GF-D8 (cell line): ENCODE data around the gene TEK.

Experiments used
- DNase-seq: peaks from one replicate; lab custom pipeline; 2025; lab: John Stamatoyannopoulos, UW

TEK gene

DNA sequence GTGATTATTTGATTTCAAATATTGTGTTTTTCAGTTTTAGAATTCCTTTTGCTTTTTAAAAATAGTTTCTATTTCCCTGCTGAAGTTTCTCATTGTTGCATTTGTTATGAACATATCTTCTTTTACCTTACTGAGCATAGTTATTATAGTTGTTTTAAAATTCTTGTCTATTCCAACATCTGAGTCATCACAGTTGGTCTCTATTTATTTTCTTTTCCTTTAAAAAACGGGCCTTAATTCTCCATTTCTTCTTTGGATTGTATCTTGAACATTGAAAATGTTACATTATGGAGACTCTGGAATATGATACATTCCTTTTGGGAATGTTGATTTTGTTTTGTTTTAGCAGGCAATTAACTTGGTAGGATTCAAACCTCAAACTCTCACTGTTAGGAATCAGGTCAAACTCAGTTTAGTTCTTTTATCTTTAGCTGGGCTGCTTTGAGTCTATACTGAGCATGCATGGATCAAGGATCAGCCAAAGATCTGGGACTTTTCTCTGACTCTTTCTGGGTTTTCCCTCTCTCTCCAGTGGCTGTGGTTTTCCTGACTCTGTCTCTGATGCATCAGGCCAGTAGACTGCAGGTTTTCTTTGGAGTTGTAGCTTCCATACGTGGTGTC, 70.3 kb downstream of the TEK start:
- no peak for DNase-seq

DNA sequence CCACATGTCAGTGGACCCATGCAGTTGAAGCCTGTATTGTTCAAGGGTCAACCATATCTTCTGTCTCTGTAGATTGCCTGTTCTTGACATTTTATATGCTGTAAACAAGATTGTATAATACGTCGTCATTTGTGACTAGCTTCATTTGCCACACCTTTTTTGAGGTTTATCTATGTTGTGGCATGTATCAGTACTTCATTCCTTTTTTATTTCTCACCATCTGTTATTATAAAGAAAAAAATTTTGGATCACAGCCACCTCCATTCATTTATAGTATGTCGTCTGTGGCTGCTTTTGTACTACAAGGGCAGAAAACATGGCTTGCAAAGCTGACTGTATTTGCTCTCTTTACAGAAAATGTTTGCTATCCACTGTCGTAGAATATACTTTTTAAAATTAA, 72.4 kb downstream of the TEK start:
- no peak for DNase-seq

GRCh38 chr9:27182421-27182820, 73.4 kb downstream of the TEK start:
- no peak for DNase-seq

DNA sequence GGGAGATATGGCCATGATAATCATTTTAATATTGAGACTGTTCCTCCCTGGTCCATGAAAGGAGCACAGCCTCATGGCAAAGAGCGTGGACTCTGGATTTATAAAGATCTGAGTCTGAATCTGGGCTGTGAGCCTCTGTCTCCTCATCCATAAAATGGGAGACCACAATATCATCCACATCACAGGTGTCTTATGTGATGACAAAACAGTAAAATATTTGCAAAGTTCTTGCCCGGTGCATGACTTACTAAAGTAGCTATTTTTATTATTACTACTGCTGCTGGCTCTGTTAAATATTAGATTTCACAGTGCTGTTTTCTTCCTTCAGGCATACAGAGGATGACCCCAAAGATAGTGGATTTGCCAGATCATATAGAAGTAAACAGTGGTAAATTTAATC, 74.1 kb downstream of the TEK start:
- DNase-seq, result no peak

DNA sequence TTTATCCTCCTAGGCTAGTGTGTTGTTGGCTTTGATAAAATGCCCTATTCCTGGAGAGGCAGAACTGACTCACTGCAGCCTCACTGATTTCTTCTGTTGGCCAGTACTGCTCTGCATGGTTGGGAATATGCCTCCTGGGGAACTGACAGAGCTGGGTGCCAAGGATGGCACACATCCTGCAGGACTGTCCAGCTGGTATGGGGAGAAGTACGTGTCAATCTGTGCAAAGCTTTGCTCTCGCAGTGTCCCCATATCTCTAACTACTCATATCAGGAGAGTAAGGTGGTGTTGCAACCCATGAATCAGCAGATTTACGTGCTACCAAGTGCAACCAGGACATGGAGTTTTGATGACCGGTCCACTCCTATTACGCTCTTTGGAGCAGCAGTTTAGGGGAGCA, 74.7 kb downstream of the TEK start:
- DNase-seq, result no peak

GRCh38 chr9:27184556-27185351, 75.7 kb downstream of the TEK start:
- peak; percentile 5 for DNase-seq

GRCh38 chr9:27188426-27188825, 79.4 kb downstream of the TEK start:
- no peak for DNase-seq

GRCh38 chr9:27189426-27189825, 80.4 kb downstream of the TEK start:
- DNase-seq, result no peak

DNA sequence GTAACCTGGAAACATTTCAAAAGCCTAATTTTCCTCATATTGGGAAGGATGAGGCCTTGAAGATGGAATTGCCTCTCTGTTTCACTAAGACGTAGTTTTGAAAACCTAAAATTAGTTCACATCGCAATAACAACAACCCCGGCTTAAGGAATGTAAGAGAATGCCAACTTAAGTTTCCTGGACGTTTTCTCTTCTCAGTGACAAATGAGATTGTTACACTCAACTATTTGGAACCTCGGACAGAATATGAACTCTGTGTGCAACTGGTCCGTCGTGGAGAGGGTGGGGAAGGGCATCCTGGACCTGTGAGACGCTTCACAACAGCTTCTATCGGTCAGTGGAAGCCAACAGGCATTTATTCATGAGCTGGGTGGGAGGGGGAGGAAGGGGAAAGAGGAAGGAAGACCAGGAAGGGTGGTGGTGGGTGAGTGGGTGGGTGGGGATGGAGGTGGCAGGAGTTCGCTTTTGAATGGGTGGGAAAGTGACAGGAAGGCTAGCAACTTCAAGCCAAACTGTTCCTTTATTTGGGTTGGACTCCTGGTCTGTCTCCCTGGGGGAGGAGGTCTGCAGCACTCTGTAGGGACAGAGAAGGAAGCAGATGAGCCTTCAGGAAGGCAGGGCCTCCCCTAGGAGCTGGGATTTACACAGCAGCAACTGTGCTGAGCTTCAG, 83.4 kb downstream of the TEK start:
- no peak for DNase-seq

DNA sequence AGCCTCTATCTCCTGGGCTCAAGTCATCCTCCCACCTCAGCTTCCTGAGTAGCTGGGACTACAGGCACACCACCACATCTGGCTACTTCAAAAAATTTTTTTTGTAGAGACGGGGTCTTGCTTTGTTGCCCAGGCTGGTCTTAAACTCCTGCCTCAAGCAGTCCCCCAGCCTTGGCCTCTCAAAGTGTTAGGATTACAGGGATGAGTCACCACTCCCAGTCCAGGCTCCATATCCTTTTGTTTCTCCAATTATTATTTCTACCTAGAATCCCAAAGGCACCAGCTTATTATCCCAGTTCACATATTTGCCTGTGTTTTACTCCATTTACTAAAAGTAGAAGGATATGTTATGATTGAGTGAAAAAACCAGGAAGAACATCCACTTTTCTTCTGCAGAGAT, 84.9 kb downstream of the TEK start:
- no peak for DNase-seq

GRCh38 chr9:27194401-27195091, 85.5 kb downstream of the TEK start:
- no peak for DNase-seq

DNA sequence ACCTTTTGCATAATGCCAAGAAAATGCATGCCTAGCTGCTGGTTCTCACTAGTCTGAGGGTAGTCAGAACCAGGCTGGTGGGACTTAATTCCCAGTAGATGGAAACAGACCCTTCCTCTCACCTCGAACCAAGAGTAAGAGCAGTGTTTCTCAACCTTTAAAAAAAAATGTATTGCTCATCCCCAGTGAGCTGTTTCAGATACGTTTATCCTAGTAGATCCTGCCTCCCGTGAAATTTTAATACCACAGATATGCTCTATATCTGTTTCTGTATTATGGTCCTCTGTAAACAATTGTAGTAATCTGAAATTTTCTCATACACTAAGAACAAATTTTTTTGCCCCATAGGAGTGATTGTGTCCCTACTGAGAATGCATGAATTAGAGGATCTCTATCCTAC, 86.2 kb downstream of the TEK start:
- no peak for DNase-seq

- DNase-seq, result no peak
Observed at GRCh38 chr9:27196383-27196782, 87.4 kb downstream of the TEK start.

GRCh38 chr9:27198190-27198589, 89.2 kb downstream of the TEK start:
- no peak for DNase-seq

- DNase-seq, result no peak
Observed at GRCh38 chr9:27202056-27202455, 93.0 kb downstream of the TEK start.

- DNase-seq, result no peak
Observed at GRCh38 chr9:27203783-27204182, 94.8 kb downstream of the TEK start.

DNA sequence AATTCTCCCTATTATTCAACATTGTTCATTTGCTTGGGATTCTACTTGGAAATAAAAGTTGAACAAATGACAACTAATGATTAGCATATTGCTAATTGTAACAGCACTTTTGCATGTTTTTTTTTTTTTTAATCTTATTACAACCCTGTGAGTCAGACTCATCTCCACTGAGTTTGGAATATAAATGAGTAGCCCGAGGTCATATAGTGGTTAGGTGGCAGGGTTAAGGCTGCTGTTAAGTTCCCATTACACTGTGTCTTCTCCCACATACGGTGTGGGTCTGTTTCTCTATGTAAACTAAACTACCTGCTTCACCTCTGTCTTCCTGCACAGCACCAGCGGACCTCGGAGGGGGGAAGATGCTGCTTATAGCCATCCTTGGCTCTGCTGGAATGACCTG, 95.6 kb downstream of the TEK start:
- no peak for DNase-seq

GRCh38 chr9:27205198-27205597, 96.2 kb downstream of the TEK start:
- no peak for DNase-seq

DNA sequence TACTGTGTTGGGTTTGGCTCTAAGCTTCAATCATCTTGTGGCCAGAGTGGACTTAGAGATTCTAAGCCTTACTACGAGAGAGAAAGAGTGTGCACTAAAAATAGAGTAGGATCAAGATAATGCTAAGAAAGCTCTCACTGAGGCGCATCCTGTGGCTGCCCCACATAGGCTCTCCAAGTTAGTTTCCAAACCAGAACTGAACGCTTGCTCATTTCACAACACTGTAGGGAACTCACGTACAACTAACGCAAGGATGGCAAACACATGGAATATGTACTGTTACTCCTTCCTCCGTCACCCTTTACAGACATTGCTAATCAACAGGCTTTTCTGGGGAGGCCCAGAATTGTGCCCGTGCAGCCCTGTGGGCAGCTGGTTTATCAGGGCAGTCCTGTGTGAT, 97.0 kb downstream of the TEK start:
- DNase-seq, result no peak

- no peak for DNase-seq
Observed at GRCh38 chr9:27209034-27209433, 100.0 kb downstream of the TEK start.

DNA sequence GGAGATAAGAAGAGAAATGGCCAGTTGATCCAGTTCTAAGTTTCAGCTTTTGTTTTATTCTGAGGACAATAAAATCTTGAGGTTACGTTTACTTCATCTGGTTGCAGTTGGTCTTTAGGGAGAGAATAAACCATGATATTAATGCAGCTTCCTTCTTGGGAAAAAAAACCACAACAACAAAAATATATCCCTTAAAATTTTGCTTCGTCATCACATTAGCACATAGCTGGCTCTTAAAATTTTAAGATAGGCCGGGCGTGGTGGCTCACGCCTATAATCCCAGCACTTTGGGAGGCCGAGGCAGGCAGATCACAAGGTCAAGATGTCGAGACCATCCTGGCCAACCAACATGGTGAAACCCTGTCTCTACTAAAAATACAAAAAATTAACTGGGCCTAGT, 101.6 kb downstream of the TEK start:
- no peak for DNase-seq

- no peak for DNase-seq
Observed at GRCh38 chr9:27212191-27212590, 103.2 kb downstream of the TEK start.

- DNase-seq, result no peak
Observed at GRCh38 chr9:27212621-27213020, 103.6 kb downstream of the TEK start.
